H9 (cell line): Measurements from ENCODE around the gene FKBP4. TPM values are rescaled to one million over a fixed set of nuclear protein-coding genes. Genes with fewer than 3 reads are reported as not detected.
A peak's percentile ranks its signal among the peaks of the same experiment; 100 is the strongest.

ENCODE experiments used
- DNase-seq: peaks from one replicate; pipeline ENCODE4 v3.0.0-alpha.2; 2017
- H2AFZ ChIP-seq: one replicate; pipeline ENCODE4 v1.6.1; 2013; ENCODE audit warnings: mild to moderate bottlenecking, low read length, control low read depth, moderate library complexity
- H2AK5ac ChIP-seq: 2 replicates; pipeline ENCODE4 v1.6.1; 2013; ENCODE audit warnings: low read length, control low read depth, mixed read lengths; ENCODE audit not compliant: insufficient read length
- H2BK120ac ChIP-seq: one replicate; pipeline ENCODE4 v1.6.1; 2013; ENCODE audit warnings: low read depth, mild to moderate bottlenecking, low read length, control low read depth, inconsistent platforms; ENCODE audit not compliant: poor library complexity, severe bottlenecking
- H2BK12ac ChIP-seq: 2 replicates; pipeline ENCODE4 v1.6.1; 2013; ENCODE audit warnings: low read length, control low read depth, mixed read lengths, low read depth; ENCODE audit not compliant: insufficient read length
- H2BK15ac ChIP-seq: 2 replicates; pipeline ENCODE4 v1.6.1; 2013; ENCODE audit warnings: low read depth, low read length, control low read depth
- H2BK20ac ChIP-seq: one replicate; pipeline ENCODE4 v1.6.1; 2013; ENCODE audit warnings: low read depth, mild to moderate bottlenecking, low read length, control low read depth, inconsistent platforms; ENCODE audit not compliant: poor library complexity, severe bottlenecking
- H2BK5ac ChIP-seq: 2 replicates; pipeline ENCODE4 v1.6.1; 2013; ENCODE audit warnings: low read length, control low read depth, mixed read lengths; ENCODE audit not compliant: insufficient read length
- H3K14ac ChIP-seq: 2 replicates; pipeline ENCODE4 v1.6.1; 2013; ENCODE audit warnings: low read length, control low read depth; ENCODE audit not compliant: insufficient read depth
- H3K18ac ChIP-seq: 2 replicates; pipeline ENCODE4 v1.6.1; 2013; ENCODE audit warnings: low read depth, mild to moderate bottlenecking, mixed read lengths, low read length, control low read depth; ENCODE audit not compliant: insufficient read length
- H3K23ac ChIP-seq: 2 replicates; pipeline ENCODE4 v1.6.1; 2013; ENCODE audit warnings: low read length, control low read depth, mixed read lengths, low read depth; ENCODE audit not compliant: insufficient read length
- H3K23me2 ChIP-seq: 2 replicates; pipeline ENCODE4 v1.6.1; 2013; ENCODE audit warnings: low read depth, mild to moderate bottlenecking, mixed read lengths, low read length, control low read depth; ENCODE audit not compliant: insufficient read length, poor library complexity, severe bottlenecking
- H3K27ac ChIP-seq: 2 replicates; pipeline ENCODE4 v1.5.1; 2013; ENCODE audit warnings: low read length, control low read depth, mixed read lengths, low read depth; ENCODE audit not compliant: insufficient read length
- H3K27me3 ChIP-seq: 2 replicates; pipeline ENCODE4 v1.6.1; 2013; ENCODE audit warnings: low read length, control low read depth, inconsistent platforms; ENCODE audit not compliant: insufficient read depth
- H3K4ac ChIP-seq: 2 replicates; pipeline ENCODE4 v1.6.1; 2013; ENCODE audit warnings: low read depth, mild to moderate bottlenecking, control low read depth, inconsistent platforms, low read length, moderate library complexity
- H3K4me1 ChIP-seq: 2 replicates; pipeline ENCODE4 v1.6.1; 2013; ENCODE audit warnings: low read length, control low read depth, inconsistent platforms; ENCODE audit not compliant: insufficient read depth
- H3K4me2 ChIP-seq: 2 replicates; pipeline ENCODE4 v1.6.1; 2013; ENCODE audit warnings: low read length, control low read depth, mixed read lengths; ENCODE audit not compliant: insufficient read length, insufficient read depth
- H3K56ac ChIP-seq: 2 replicates; pipeline ENCODE4 v1.6.1; 2013; ENCODE audit warnings: low read depth, mild to moderate bottlenecking, mixed read lengths, low read length, control low read depth; ENCODE audit not compliant: insufficient read length
- H3K79me1 ChIP-seq: 2 replicates; pipeline ENCODE4 v1.6.1; 2013; ENCODE audit warnings: low read depth, mild to moderate bottlenecking, moderate library complexity, low read length, control low read depth, inconsistent platforms; ENCODE audit not compliant: insufficient read depth, poor library complexity, severe bottlenecking
- H3K79me2 ChIP-seq: 2 replicates; pipeline ENCODE4 v1.6.1; 2013; ENCODE audit warnings: low read length, control low read depth, inconsistent platforms; ENCODE audit not compliant: insufficient read depth
- H3K9ac ChIP-seq: 2 replicates; pipeline ENCODE4 v1.6.1; 2013; ENCODE audit warnings: low read length, control low read depth, mixed read lengths; ENCODE audit not compliant: insufficient read length; ENCODE audit errors: extremely low read depth
- H3K9me3 ChIP-seq: one replicate; pipeline ENCODE4 v1.6.1; 2013; ENCODE audit warnings: low read depth, low read length, inconsistent platforms; ENCODE audit not compliant: control insufficient read depth
- H3T11ph ChIP-seq: one replicate; pipeline ENCODE4 v1.6.1; 2013; ENCODE audit warnings: mild to moderate bottlenecking, low read length, control low read depth, inconsistent platforms
- H4K20me1 ChIP-seq: one replicate; pipeline ENCODE4 v1.6.1; 2013; ENCODE audit not compliant: control insufficient read depth, insufficient read length, insufficient read depth
- H4K5ac ChIP-seq: 2 replicates; pipeline ENCODE4 v1.6.1; 2013; ENCODE audit warnings: low read depth, mild to moderate bottlenecking, mixed read lengths, low read length, control low read depth; ENCODE audit not compliant: insufficient read length
- H4K8ac ChIP-seq: replicated peaks from 2 replicates; pipeline ENCODE4 v1.6.1; 2013; ENCODE audit warnings: low read length, control low read depth, mixed read lengths, low read depth; ENCODE audit not compliant: insufficient read length
- H4K91ac ChIP-seq: 2 replicates; pipeline ENCODE4 v1.6.1; 2013; ENCODE audit warnings: low read depth, mild to moderate bottlenecking, moderate library complexity, mixed read lengths, low read length, control low read depth; ENCODE audit not compliant: insufficient read length
- H3K27ac Mint-ChIP-seq, 3 experiments: 2 replicates in 2 of 3; 3 replicates in 1 of 3; pipeline ENCODE4 v1.8.0; 2020 to 2021; ENCODE audit warnings: mixed read lengths in 3 of 3, mild to moderate bottlenecking in 1 of 3, moderate library complexity in 1 of 3
- H3K27me3 Mint-ChIP-seq: 2 replicates; pipeline ENCODE4 v1.8.0; 2021; ENCODE audit warnings: low read depth, mild to moderate bottlenecking, moderate library complexity, mixed read lengths
- H3K36me3 Mint-ChIP-seq, 3 experiments: 2 replicates in 2 of 3; 3 replicates in 1 of 3; pipeline ENCODE4 v1.8.0; 2020 to 2021; ENCODE audit warnings: low read depth in 3 of 3, mixed read lengths in 3 of 3; ENCODE audit not compliant: insufficient read depth in 1 of 3
- H3K4me1 Mint-ChIP-seq, 2 experiments: 2 replicates each; pipeline ENCODE4 v1.8.0; 2020; ENCODE audit warnings: mixed read lengths in 2 of 2
- H3K4me3 Mint-ChIP-seq, 2 experiments: 2 replicates in 1 of 2; 3 replicates in 1 of 2; pipeline ENCODE4 v1.8.0; 2020 to 2021; ENCODE audit warnings: mild to moderate bottlenecking in 2 of 2, mixed read lengths in 2 of 2, moderate library complexity in 1 of 2
- H3K9me3 Mint-ChIP-seq, 2 experiments: 2 replicates in 1 of 2; 3 replicates in 1 of 2; pipeline ENCODE4 v1.8.0; 2020; ENCODE audit warnings: mild to moderate bottlenecking in 2 of 2, mixed read lengths in 2 of 2, moderate library complexity in 1 of 2
- CTCF ChIP-seq: fragments of 200-600 bp; sonication (generic); conservative IDR thresholded peaks from 3 replicates; pipeline ENCODE4 v1.8.0; 2021; ENCODE audit warnings: antibody characterized with exemption, mild to moderate bottlenecking
- WGBS: extraction: QIAGEN DNeasy Blood & Tissue Kit; methylation state at CpG from one replicate; pipeline ENCODE4 v1.1.7; 2013; ENCODE audit warnings: missing lambda C conversion rate, low lambda C conversion rate, mixed read lengths; ENCODE audit not compliant: insufficient read length; ENCODE audit errors: extremely low coverage; 5-methylcytosine and 5-hydroxymethylcytosine counted together
- total RNA-seq: library from RNA; stranded (reverse); gene quantifications from 2 replicates; pipeline ENCODE4 v1.2.1, GENCODE V29; 2021

Gene FKBP4
- total RNA-seq, 1 experiment from 2014 or later = 221 TPM

- no CpG with 5 or more reads among the region's 4 CpGs for WGBS
Measured at GRCh38 chr12:2772370-2772769, 22.4 kb upstream of the FKBP4 start.

More at GRCh38 chr12:2772370-2772769, 22.4 kb upstream of the FKBP4 start:
- Histone ChIP-seq H2BK12ac (no peak overlapping the region), H3K56ac (no peak overlapping the region), H3K9me3 (no peaks in the 10 kb centered on the region), H3K4me2 (no peak overlapping the region), H4K8ac (no peak overlapping the region), H2BK15ac (no peak overlapping the region), H3K4ac (no peak overlapping the region), H3T11ph (no peak overlapping the region), H3K23ac (no peak overlapping the region), H3K14ac (no peak overlapping the region), H4K20me1 (no peaks in the 10 kb centered on the region), H2AFZ (no peak overlapping the region), H4K5ac (no peak overlapping the region), H2BK20ac (no peak overlapping the region), H2AK5ac (no peak overlapping the region), H3K23me2 (no peaks in the 10 kb centered on the region), H3K4me1 (peaks cover under 1% of the 10 kb centered on the region; the same call in 1 of the 2 replicates), H3K18ac (no peak overlapping the region), H4K91ac (no peak overlapping the region), H2BK120ac (no peak overlapping the region), H3K27ac (no peak overlapping the region), H3K9ac (no peak overlapping the region), H3K27me3 (no peaks in the 10 kb centered on the region), H3K79me1 (no peaks in the 10 kb centered on the region), H2BK5ac (no peak overlapping the region), H3K79me2 (no peaks in the 10 kb centered on the region)
- peaks cover 3 to 5% of the 10 kb centered on the region in 2 experiments; a peak in 2 of 5 replicates for H3K9me3 Mint-ChIP-seq
- no peaks in the 10 kb centered on the region for H3K36me3 Mint-ChIP-seq
- H3K4me1 Mint-ChIP-seq = peaks cover 8 to 19% of the 10 kb centered on the region in 2 experiments
- H3K27ac Mint-ChIP-seq = no peak overlapping the region
- no peak for TF ChIP-seq CTCF
- H3K27me3 Mint-ChIP-seq = peaks cover 3% of the 10 kb centered on the region; the same call in 1 of the 2 replicates
- peak; percentile 17 for DNase-seq
- H3K4me3 Mint-ChIP-seq = no peak overlapping the region
